NCI-H446 treated with DMSO at 0.1 percent for 48 hours (cell line): Measurements from ENCODE around the gene GATD1.

ENCODE experiments used
- DNase-seq: peaks from one replicate; lab custom pipeline; 2025; lab: John Stamatoyannopoulos, UW

Gene GATD1

DNA sequence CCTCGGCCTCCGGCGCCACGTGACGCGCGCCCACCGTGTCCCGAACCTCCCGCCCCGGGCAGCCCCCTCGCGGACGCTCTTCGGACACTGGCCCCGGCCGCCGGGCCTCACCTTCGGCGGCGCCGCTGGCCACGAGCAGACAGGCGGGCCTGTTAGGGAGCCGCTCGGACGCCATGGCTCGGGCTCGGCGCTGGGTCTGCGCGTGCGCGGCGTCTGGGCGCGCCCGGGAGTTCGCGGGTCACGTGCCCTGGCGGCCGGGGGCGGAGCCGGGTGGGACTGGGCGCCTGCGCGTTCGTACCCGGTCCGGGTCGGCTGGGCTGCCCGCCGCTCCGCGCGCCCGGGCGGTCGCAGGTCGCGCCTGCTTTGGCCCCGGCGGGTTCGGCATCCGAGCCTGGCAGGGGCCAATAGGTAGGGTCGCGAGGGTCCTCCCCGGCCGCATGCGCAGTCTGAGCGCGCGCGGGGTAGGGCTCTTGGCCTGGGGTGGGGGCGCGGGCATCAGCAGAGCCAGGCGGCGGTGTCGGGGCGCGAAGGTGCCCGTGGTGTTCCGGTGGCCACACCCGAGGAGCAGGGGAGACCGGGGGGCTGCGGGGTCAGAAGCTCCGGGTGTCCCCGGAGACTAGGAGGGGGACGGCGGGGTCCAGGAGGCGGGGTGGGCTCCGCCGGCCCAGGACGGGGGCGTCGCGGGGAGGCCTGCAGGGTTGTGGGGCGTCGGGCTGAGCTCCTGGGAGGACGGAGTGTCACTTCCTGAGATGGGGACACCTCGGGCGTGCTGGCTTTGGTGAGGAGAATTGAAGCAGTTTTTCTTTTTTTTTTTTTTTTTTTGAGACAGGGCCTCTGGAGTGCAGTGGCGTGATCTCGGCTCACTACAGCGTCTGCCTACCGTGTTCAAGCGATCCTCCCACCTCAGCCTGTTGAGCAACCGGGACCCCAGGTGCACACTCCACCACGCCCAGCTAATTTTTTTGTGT, at the start of gene GATD1:
Gene GATD1, minus strand, starts transcription at position 200 of the 968 bp plus-strand sequence. Its CDS starts 25 bp downstream, at position 175.
- DNase-seq = peak; percentile 72

GRCh38 chr11:826836-827145, 49.5 kb upstream of the GATD1 start:
- DNase-seq = no peak

DNA sequence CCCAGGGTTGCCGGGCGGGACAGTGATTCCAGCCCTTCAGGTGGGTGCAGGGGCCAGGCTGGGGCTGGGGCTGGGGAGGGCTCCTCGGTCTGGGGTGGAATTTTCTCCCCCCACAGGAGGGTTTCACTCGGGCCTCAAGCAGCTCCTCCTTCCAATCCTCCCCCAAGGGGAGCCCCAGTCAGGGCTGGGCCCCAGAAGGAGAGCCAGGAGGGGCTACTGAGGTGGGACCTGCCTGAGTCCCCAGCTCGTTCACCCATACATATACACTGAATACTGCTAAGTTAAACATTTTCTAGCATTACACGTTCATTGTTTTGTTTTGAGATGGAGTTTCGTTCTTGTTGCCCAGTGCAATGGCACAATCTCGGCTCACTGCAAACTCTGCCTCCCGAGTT, 48.9 kb upstream of the GATD1 start:
- DNase-seq = no peak

DNA sequence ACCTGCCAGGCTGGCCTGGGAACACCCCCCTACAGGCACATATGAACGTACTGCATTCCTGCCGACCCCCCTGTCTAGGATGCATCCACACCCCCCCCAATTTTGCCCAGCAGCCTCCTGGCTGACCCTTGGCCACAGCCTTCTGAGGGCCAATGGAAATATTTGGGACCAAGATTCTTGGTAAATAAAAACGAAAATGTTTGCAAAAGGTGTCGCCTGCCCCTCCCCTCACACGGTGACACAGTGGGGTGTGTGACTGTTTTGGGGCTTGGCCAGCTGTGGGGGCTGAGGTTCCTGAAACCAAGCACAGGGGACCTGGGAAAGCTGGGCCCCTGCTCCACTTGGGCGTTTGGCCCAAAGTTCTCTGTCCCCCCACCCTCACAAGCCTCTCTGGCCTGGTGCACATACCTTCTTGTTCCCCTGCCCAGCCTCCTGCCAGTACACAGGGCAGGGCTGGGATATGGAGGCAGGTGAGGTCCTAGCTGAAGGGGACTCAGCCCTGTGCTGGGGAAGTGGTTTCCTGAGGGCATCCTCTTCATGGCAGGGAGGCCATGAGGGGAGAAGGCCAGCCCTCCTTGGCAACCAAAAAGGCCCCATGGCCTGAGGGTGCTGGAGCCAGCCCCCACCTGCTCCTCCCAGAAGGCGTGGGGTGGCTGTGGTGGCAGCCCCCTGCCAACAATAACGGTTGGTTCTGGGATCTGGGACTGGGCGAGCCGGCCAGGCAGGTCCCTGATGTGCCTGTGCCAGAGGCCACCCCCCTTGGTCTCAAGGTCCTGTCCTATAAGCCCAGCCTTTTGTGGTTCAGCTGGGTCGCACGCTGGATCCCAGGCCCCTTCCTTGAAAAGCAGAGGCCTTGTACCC, 48.3 kb upstream of the GATD1 start:
- DNase-seq = no peak

GRCh38 chr11:824942-825341, 47.7 kb upstream of the GATD1 start:
- no peak for DNase-seq

- DNase-seq = no peak
These were observed 47.1 kb upstream of the GATD1 start for GRCh38 chr11:824292-824880.

DNA sequence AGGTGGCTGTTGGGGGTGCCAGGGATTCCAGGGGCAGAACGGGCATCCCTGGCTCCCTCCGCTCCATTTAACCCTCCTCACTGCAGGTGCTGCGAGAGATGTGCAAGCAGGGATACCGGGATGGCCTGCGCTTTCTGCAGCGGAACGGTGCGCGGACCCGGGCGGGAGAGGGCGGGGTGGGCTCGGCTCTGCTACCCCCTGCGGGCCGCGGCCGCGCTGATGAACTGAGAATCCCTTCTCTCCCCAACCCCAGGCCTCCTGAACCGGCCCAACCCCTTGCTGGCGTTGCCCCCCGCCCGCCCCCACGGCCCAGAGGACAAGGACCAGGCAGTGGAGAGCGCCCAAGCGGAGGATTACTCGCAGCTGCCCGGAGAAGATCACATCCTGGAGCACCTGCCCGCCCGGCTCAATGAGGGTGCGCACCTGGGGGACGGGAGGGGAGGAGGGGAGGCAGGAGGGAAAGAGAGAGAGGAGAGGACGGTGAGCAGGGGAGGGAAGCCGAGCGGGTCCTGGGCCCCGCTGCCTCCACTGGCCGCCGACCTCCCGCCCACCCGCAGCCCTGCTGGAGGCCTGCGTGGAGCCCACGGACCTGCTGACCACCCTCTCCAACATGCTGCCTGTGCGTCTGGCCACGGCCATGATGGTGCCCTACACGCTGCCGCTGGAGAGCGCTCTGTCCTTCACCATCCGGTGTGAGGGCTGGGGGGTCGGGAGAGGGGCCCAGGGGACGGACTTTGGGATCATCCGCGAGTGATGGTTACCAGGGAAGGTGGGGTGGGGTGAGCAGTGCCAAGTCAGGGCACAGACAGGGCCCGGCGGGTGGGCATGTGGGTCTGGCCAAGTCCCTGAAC, 46.4 kb upstream of the GATD1 start:
- no peak for DNase-seq

- DNase-seq = no peak
These were observed 44.5 kb upstream of the GATD1 start for GRCh38 chr11:821512-822371.

GRCh38 chr11:820655-821511, 43.6 kb upstream of the GATD1 start:
- DNase-seq = no peak

DNA sequence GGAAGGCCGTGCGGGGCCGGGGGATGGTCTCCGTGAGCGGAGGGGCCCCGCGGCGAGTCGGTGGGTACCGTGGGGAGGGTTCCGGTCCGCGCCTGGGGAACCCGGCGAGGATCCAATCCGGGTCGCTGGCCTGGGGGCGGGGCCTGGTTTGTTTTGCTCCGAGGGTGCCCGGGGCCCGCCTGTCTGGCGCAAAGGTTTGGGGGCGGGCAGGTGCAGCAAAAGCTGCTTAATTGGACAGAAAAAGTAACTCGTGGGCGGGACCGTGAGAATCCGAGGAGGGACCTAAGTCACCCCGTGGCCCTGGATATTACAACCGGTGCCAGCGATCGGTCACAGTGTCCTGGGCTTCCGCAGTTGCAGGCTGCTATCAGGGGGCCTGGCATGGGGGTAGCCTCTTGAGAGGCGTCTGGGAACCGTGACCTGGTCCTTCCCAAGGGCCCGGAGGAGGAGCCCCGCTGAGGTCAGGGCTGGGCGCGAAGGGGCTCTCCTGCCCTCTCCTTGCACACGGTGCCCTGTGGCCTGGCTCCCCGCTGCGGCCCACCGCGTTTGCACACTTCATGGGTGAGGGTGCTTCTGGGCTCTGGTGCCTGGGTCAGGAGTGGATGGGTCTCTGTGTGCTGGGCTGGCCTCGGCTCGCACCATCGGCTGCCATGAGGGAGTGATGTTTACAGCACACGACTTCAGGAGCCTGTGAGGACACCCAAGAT, 42.8 kb upstream of the GATD1 start:
- DNase-seq = peak; percentile 40

GRCh38 chr11:819129-819931, 42.0 kb upstream of the GATD1 start:
- peak; percentile 78 for DNase-seq

DNA sequence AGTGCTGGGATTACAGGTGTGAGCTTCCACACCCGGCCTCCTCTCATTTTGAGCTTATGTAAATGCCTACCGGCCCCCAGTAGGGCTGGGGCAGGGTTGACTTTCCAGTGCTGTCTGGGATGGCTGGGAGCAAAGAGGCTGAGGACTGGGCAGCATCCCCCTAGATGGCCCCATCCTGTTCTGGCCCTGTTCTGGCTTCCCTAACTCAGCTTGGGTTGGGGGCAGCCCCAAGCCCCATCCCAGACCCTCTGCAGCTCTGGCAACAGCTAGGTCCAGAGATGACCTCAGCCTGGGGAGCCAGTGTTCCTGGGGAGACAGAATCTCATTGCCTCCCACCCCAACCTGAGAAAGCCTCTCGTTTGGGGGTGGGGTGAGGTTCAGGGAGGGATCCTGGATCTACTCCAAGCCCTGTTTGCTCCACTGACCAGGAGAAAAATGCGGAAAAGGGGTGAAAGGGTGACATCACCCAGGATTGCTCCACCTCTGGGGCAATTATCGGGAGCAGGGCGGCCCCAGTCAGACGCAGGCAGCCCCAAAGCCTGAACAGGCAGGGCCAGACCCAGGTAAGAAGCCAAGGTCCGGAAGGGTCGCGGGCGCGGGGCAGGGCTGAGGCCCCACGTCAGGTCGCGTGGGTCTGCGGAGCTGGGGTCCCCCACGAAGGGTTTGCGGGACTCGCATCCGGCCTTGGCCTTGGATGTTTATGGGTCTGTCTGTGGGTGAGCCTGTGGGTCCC, 41.3 kb upstream of the GATD1 start, which contains the start of gene PNPLA2:
Gene PNPLA2, plus strand, starts transcription at position 519 of the 733 bp plus-strand sequence. CDS start 805 bp downstream, outside the sequence.
- no peak for DNase-seq

DNA sequence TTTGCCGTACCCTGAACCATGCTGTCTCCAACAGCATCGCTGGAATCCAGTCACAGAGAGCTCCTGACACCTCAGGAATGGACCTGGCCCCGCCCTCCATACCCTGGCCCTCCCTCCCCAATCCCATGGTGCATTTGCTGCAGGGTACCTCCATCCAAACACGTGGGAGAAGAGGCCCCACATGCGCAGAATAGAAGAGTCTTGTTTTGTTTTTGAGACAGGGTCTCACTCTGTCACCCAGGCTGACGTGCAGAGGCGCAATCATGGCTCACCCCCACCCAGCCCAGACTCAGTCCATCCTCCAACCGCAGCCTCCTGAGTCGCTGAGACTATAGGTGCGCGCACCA, 39.1 kb upstream of the GATD1 start:
- no peak for DNase-seq

DNA sequence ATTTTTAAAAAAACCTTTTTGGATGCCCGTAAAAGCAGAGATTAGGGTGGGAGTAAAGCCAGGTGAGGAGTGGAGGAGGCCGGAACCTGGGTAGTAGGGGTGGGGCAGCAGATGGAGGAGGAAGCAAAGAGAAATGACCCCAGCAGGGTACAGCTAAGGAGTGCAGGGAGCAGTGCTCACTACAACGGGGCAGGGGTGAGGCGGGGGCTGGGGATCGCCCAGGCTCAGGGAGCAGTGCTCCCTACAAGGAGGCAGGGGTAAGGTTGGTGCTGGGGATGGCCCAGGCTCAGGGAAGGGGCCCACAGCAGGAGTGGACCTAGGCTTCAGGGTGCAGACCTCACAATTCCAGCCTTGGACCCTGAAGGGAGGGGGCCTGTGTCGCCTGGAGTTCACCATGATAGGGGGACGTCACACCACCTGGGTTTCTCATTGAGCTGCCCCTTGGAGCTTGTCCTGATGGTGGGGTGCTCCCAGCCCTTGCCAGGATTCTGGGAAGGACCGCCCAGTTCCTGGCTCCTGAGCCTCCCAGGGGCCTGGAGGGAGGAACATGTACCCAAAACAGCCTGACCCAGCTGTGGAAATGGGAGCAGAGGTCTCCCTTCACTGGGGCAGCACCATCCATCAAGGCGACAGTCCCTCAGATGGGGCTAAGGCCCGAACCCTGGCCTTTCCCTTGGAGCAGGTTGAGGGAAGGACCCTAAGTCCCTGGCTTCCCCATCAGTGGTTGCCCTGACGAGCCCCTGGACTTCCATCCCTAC, 38.6 kb upstream of the GATD1 start:
- no peak for DNase-seq

GRCh38 chr11:813456-814096, 36.3 kb upstream of the GATD1 start:
- no peak for DNase-seq

DNA sequence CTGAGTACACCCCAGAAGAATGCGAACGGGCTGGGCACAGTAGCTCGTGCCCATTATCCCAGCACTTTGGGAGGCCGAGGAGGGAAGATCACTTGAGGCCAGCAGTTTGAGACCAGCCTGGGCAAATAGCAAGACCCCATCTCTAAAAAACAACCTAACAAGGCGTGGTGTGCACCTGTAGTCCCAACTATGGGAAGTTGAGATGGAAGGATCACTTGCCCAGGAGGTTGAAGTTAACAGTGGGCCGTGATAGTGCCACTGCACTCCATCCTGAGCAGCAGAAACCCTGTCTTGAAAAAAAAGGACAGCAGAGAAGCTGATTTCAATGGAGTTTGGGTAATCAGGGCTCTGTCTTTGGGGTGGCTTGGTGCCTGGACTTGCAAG, 35.8 kb upstream of the GATD1 start:
- no peak for DNase-seq
